Measurements from ENCODE around the gene LPCAT3. TPM values are rescaled to one million over a fixed set of nuclear protein-coding genes. Genes with fewer than 3 reads are reported as not detected.

LPCAT3 gene
- total RNA-seq, 1 experiment from 2014 or later, result 45.8 TPM

GRCh38 chr12:6982532-6982931 lies 35.7 kb downstream of the LPCAT3 start:
- no peak overlapping the region for H3K4me3 ChIP-seq (replicated peaks in 1 of 2; ENCODE audit: low read depth in 1 of 2, low read length in 2 of 2)
- no peaks in the 10 kb centered on the region for H3K27me3 ChIP-seq (ENCODE audit: insufficient read depth, low read length)
- no TSS peak for BruUV-seq (replicated peaks)
- H3K27ac ChIP-seq (ENCODE audit: low read depth, low read length), result no peak overlapping the region
- TF ChIP-seq EZH2 (IDR thresholded peaks at IDR 0.05) (no peak), TCF7L2 (IDR thresholded peaks at IDR 0.05; ENCODE audit: borderline replicate concordance, extremely low read depth, insufficient read depth, insufficient read length) (no peak), REST (IDR thresholded peaks at IDR 0.05; ENCODE audit: low read depth) (no peak)
- no peak overlapping the region for H3K4me2 ChIP-seq (ENCODE audit: low read length)
- ChIA-PET POLR2A (no interaction called here), RAD21 (ENCODE audit: low non-redundant PET in 1 of 2, low total read pairs in 2 of 2, uncharacterized antibody in 2 of 2, unreplicated experiment in 2 of 2) (no interaction called here), CTCF (no interaction called here)
- DNase-seq (ENCODE audit: low read depth, low spot score) (no peak), ATAC-seq (no peak)
- no peaks in the 10 kb centered on the region for H3K9me3 ChIP-seq (ENCODE audit: control insufficient read depth in 1 of 2, insufficient read depth in 1 of 2, low read depth in 1 of 2, low read length in 2 of 2)
- H4K20me1 ChIP-seq (ENCODE audit: insufficient read depth), result no peaks in the 10 kb centered on the region
- H3K9ac ChIP-seq (ENCODE audit: low read length), result no peak overlapping the region
- peaks cover 26 to 40% of the 10 kb centered on the region in 2 experiments; a peak in 3 of 4 replicates for H3K36me3 ChIP-seq (ENCODE audit: control insufficient read depth in 1 of 2, insufficient read depth in 2 of 2, low read length in 2 of 2)
- intact Hi-C loops (cut with micrococcal nuclease), result no loop called here
- H3K4me1 ChIP-seq (ENCODE audit: control insufficient read depth in 1 of 2, insufficient read depth in 2 of 2, low read length in 2 of 2), result no peaks in the 10 kb centered on the region
- 0 out of 2 replicates have a peak, but pooled peaks cover 3% of the 10 kb centered on the region for H3K79me2 ChIP-seq (ENCODE audit: insufficient read depth, low read length)
- H2AFZ ChIP-seq (ENCODE audit: low read depth, low read length, poor library complexity, severe bottlenecking), result no peak overlapping the region
- no peaks in the 10 kb centered on the region for H3K9me2 ChIP-seq (ENCODE audit: insufficient read depth)

Data from HCT116 (cell line).